ENCODE measurements around the gene MAMDC2.
"Not testable (repeated sequence)": the region's sequence is repeated elsewhere in the genome, so short reads cannot be mapped to it uniquely, and the experiment has no call there.

Gene MAMDC2

GRCh38 chr9:70217029-70217428 lies 173.4 kb downstream of the MAMDC2 start:
- DNase-seq: no peak

GRCh38 chr9:70218767-70219166 lies 175.1 kb downstream of the MAMDC2 start:
- DNase-seq: no peak

- no peak for DNase-seq
Measured at GRCh38 chr9:70220216-70220615, 176.6 kb downstream of the MAMDC2 start.

- no peak for DNase-seq
Measured at GRCh38 chr9:70222354-70222753, 178.7 kb downstream of the MAMDC2 start.

- no peak for DNase-seq
Measured at GRCh38 chr9:70228118-70228517, 184.5 kb downstream of the MAMDC2 start.

- no peak for DNase-seq
Measured at GRCh38 chr9:70228611-70229010, 185.0 kb downstream of the MAMDC2 start.

GRCh38 chr9:70229026-70229425 lies 185.4 kb downstream of the MAMDC2 start:
- DNase-seq: no peak

GRCh38 chr9:70229579-70229978 lies 185.9 kb downstream of the MAMDC2 start:
- no peak for DNase-seq

- DNase-seq: no peak
Measured at GRCh38 chr9:70232476-70232875, 188.8 kb downstream of the MAMDC2 start.

GRCh38 chr9:70234208-70234607 lies 190.6 kb downstream of the MAMDC2 start:
- DNase-seq: not testable (repeated sequence)

GRCh38 chr9:70245952-70246351 lies 202.3 kb downstream of the MAMDC2 start:
- not testable (repeated sequence) for DNase-seq

GRCh38 chr9:70250221-70250620 lies 206.6 kb downstream of the MAMDC2 start:
- no peak for DNase-seq

GRCh38 chr9:70255486-70255885 lies 211.8 kb downstream of the MAMDC2 start:
- no peak for DNase-seq

GRCh38 chr9:70256123-70256551 lies 212.5 kb downstream of the MAMDC2 start:
- DNase-seq: no peak

GRCh38 chr9:70257502-70257901 lies 213.9 kb downstream of the MAMDC2 start:
- DNase-seq: no peak

GRCh38 chr9:70257991-70258691 lies 214.5 kb downstream of the MAMDC2 start:
- peak; percentile 63 for DNase-seq

GRCh38 chr9:70258692-70259511 lies 215.3 kb downstream of the MAMDC2 start, which contains the start of gene SMC5:
TSS of gene SMC5 (plus strand) at chr9:70258978. CDS start at chr9:70259079, 101 bp downstream.
- peak; percentile 93 for DNase-seq

- DNase-seq: no peak
Measured at GRCh38 chr9:70259512-70259802, 215.8 kb downstream of the MAMDC2 start.

GRCh38 chr9:70260007-70260443 lies 216.4 kb downstream of the MAMDC2 start:
- DNase-seq: no peak

- no peak for DNase-seq
Measured at GRCh38 chr9:70260606-70261005, 217.0 kb downstream of the MAMDC2 start.

GRCh38 chr9:70261131-70261870 lies 217.7 kb downstream of the MAMDC2 start:
- no peak for DNase-seq

- peak; percentile 62 for DNase-seq
Measured at GRCh38 chr9:70262366-70262765, 218.7 kb downstream of the MAMDC2 start.

- DNase-seq: peak; percentile 17
Measured at GRCh38 chr9:70262948-70263347, 219.3 kb downstream of the MAMDC2 start.

GRCh38 chr9:70263421-70263820 lies 219.8 kb downstream of the MAMDC2 start:
- DNase-seq: no peak

Data from activated CD4-positive, alpha-beta T cell treated with anti-CD3 and anti-CD28 coated beads, Interleukin-10, Interleukin-2, amounts not matched to agents 100 ng/mL and 50 ng/mL, durations not matched to agents 16 hours and 8 hours (primary cell).